Measurements from ENCODE around the gene PACSIN1. TPM values are rescaled to one million over a fixed set of nuclear protein-coding genes. Genes with fewer than 3 reads are reported as not detected.

PACSIN1 gene
- total RNA-seq, 2 donors from 2014 or later = 0.09 TPM; not detected in 1

- intact Hi-C loops (cut with DNase I) = no loop called here
- DNase-seq (ENCODE audit: low spot score) = no peak
Observed at GRCh38 chr6:34552620-34553019, 86.7 kb downstream of the PACSIN1 start.

DNA sequence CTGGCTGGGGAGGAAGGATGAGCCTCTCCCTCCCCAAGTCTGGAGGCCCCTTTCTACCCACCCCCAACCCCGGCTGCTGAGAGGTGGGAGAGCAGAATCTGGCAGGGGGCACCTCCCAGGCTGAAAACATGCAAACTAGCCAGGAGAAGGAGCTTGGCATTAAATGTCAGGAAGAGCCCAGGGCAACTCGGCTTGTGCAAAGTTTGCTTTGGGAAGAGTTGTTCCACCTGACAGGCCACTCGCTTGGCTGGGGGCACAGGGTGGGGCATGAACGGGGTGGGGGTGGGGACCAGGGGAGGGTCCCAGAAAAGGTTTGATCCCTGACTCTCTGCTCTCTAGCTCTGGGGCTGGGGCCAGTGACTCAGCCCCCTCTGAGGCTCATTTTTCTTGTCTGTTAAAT lies 87.3 kb downstream of the PACSIN1 start:
- no peak for DNase-seq (ENCODE audit: low spot score)
- intact Hi-C loops (cut with DNase I) = no loop called here

GRCh38 chr6:34553750-34554149 lies 87.9 kb downstream of the PACSIN1 start:
- intact Hi-C loops (cut with DNase I) = no loop called here
- DNase-seq (ENCODE audit: low spot score) = no peak

GRCh38 chr6:34554291-34555006 lies 88.6 kb downstream of the PACSIN1 start:
- intact Hi-C loops (cut with DNase I) = loop anchor here in 1 of 2 donors (5.0 kb wide), 1 partner anchor 828 kb away; no protein-coding TSS in a partner anchor

DNA sequence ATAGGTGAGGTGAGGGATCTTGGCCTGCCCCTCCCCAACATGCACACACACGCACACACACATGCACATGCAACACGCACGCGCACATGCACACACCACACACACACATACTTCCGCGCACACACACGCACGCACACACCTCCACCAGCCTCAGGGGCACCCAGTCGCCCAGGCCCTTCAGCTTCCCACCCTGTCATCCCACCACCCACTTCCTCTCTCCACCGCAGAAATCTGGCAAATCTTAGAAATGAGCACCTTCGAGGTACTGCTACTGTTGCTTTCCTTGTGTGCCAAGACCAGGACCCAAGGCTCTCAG lies 89.1 kb downstream of the PACSIN1 start:
- intact Hi-C loops (cut with DNase I) = loop anchor here in 1 of 2 donors (5.0 kb wide), 1 partner anchor 827 kb away; no protein-coding TSS in a partner anchor
- no peak for DNase-seq (ENCODE audit: low spot score)

More at GRCh38 chr6:34554291-34555006, 88.6 kb downstream of the PACSIN1 start:
- no peak for DNase-seq (ENCODE audit: low spot score)

DNA sequence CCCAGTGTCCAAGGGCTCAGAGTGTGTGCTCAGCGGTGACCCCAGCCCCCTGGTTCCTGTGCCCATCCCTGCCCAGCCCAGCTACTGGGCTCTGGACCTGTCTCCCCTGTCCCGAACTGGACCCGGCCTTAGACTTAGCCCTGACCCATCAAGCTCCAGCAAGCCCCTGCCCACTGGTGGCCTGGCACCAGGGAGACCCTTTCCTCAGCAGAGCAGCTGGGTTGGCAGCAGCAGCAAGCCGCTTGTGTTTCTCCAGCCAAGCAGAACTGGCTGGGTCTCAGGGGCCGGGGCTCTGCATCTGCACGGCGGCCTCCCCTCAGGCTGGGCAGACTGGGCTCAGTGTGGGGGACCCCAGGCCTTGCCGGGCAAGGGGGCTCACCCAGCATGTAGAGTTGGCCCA lies 89.5 kb downstream of the PACSIN1 start:
- no peak for DNase-seq (ENCODE audit: low spot score)
- intact Hi-C loops (cut with DNase I) = loop anchor here in 1 of 2 donors (5.0 kb wide), 1 partner anchor 827 kb away; no protein-coding TSS in a partner anchor

DNA sequence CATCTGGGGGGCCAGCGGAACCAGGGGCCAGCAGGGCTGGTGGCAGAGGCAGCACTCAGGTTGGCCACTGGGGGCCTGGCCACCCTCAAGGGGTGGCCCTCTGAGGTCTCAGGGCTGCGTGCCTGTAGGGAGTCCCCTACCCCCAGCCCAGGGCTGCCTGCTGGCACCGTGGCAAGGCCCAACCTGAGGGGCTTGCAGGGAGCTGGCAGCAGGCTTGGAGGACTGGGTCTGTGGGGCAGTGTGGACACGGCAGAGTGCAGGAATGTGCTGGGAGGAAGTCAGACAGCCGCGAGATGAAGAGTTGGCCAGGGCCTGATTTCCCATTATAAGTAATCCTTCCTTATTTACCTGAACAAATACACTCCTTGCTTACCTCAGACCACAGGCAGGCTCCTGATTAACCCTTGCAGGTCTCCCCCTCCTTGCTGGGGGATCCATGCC lies 90.2 kb downstream of the PACSIN1 start, which contains the start of gene SPDEF:
Gene SPDEF, minus strand, starts transcription at position 299 of the 441 bp plus-strand sequence. CDS start 11,874 bp downstream, outside the sequence.
- no peak for DNase-seq (ENCODE audit: low spot score)
- intact Hi-C loops (cut with DNase I) = loop anchor here in 1 of 2 donors (5.0 kb wide), 1 partner anchor 826 kb away; no protein-coding TSS in a partner anchor

- intact Hi-C loops (cut with DNase I) = loop anchor here in 1 of 2 donors (5.0 kb wide), 1 partner anchor 826 kb away; no protein-coding TSS in a partner anchor
Observed at GRCh38 chr6:34556493-34556892, 90.6 kb downstream of the PACSIN1 start.

DNA sequence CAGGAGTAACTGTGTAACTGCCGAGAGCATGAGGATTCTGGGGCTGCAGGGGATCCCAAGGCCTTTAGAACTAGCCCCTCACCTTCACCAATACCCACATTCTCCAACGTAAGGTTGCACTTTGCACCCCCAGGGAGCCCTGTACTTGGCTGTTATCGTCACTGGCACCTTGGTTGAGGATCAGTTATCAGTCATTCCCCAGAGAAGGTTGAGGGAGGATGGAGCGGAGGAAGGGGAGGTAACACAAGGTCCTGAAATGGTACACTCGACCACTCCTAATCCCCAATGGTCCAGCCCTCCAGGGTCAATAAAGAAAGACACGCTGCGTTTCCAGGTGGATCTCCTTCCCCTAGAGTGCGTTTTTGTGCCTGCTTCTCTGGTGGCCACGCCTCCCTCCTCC lies 91.4 kb downstream of the PACSIN1 start:
- intact Hi-C loops (cut with DNase I) = loop anchor here in 1 of 2 donors (5.0 kb wide), 1 partner anchor 825 kb away; no protein-coding TSS in a partner anchor
- no peak for DNase-seq (ENCODE audit: low spot score)

More at GRCh38 chr6:34556493-34556892, 90.6 kb downstream of the PACSIN1 start:
- no peak for DNase-seq (ENCODE audit: low spot score)

DNA sequence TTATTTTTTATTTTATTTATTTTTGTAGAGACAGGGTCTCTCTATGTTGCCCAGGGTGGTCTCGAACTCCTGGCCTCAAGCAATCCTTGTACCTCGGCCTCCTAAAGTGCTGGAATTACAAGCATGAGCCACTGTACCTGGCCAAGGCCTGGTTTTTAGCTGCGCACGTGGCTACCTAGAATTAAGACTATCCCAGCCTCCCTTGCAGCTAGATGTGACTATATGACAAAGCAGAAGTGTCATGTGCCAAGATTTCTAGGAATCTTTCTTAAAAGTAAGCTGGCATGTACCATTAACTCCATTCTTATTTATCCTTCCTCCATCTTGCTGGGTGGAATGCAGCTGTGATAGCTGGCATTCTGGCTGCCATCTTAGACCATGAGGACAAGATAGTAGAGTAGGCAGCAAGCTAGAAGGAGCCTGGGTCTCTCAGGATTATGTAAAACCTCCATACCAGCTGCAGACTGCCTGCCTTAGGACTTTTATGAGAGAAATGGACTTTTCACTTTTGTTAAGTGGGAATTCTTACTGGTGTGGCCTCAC lies 92.4 kb downstream of the PACSIN1 start:
- intact Hi-C loops (cut with DNase I) = loop anchor here in 1 of 2 donors (5.0 kb wide), 1 partner anchor 824 kb away; no protein-coding TSS in a partner anchor

DNA sequence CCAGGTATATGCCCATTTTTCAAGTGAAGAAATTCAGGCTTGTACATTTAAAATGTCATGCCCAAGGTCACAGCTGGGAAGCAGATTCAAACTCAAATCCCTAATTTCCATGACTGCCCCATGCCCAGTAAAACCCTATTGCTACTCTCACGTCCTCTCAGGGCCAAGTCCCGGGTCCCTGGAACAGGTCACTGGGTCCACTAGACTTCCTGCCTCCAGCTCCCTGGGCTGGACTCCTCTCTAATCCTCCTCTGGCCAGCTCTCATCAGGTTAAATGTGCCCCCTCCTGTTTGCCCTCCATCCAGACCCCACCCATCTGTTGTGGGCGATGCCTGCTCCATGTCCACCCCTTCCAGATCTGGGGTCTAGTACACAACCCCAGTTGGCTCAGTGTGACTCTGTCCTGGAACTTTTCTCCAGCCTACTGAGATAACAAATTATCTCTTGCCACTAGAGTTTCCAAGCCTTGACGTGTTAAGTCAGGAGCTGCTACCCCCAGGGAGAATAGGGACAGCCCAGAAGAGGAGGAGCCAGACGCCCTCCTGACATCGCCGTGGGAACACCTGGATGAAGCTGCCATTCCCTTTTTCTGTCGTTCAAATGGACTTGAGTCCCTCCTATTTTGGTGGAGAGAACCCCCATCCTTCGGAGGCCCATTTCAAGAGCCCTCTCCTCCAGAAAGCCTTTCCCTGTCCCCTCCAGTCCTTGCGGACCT lies 93.9 kb downstream of the PACSIN1 start:
- DNase-seq (ENCODE audit: low spot score) = no peak
- intact Hi-C loops (cut with DNase I) = loop anchor here in 1 of 2 donors (5.0 kb wide), 1 partner anchor 822 kb away; no protein-coding TSS in a partner anchor

More for the DNA sequence above, 92.4 kb downstream of the PACSIN1 start:
- DNase-seq (ENCODE audit: low spot score) = no peak

GRCh38 chr6:34560366-34561226 lies 94.7 kb downstream of the PACSIN1 start:
- no peak for DNase-seq (ENCODE audit: low spot score)
- intact Hi-C loops (cut with DNase I) = no loop called here

- intact Hi-C loops (cut with DNase I) = no loop called here
- no peak for DNase-seq (ENCODE audit: low spot score)
Observed at GRCh38 chr6:34561227-34561530, 95.3 kb downstream of the PACSIN1 start.

DNA sequence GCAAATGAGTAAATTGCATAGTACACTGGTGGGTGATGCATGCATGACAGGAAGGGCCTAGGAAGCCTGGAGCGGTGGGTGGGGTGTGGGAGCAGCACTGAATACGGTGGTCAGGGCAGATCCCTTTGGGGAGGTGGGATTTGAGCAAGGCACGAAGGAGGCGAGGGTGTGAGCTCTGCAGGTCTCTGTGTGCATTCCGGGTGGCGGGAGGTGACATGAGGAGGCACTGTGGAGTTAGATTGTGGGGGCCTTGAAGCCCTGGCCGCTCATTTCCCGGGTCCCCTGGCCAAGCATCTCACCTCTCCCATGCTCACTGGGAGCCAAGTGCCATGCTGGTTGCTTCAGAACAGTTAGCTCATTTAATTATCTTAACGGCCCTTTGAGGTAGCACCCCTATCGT lies 96.5 kb downstream of the PACSIN1 start:
- intact Hi-C loops (cut with DNase I) = no loop called here
- DNase-seq (ENCODE audit: low spot score) = no peak

DNA sequence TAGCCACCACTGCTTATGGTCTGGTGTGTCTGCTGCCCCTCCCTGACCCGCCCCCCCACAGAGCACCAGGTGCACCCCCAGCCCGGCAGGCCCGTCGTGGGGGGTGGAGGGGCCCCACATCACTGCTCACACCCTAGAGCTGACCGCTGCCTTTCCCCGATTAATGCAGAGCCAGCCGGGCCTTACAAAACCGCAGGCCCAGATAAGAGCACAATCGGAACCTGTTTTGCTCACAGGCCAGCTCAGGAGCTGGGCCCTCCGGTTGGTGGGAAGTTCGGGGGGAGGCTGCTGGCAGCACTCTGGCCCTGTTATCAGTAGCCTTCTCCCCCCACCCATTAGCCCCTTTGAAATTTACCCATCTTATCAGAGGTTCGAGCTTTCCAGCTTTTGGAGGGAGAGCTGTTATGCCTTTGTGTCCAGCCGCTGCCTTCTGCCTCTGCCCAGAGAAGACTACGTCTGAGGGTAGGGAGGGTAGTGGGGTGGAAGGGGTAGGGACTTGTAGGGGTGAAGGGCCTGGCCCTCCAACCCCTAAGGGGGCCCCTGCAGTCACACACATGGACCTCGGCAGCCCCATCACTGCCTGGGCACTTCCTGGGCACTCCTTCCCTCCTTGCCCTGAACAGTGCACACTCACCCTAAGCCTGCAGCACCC lies 97.1 kb downstream of the PACSIN1 start:
- intact Hi-C loops (cut with DNase I) = no loop called here
- DNase-seq (ENCODE audit: low spot score) = no peak

GRCh38 chr6:34563513-34563870 lies 97.6 kb downstream of the PACSIN1 start:
- intact Hi-C loops (cut with DNase I) = no loop called here
- DNase-seq (ENCODE audit: low spot score) = no peak

- intact Hi-C loops (cut with DNase I) = no loop called here
- no peak for DNase-seq (ENCODE audit: low spot score)
Observed at GRCh38 chr6:34564181-34564580, 98.3 kb downstream of the PACSIN1 start.

DNA sequence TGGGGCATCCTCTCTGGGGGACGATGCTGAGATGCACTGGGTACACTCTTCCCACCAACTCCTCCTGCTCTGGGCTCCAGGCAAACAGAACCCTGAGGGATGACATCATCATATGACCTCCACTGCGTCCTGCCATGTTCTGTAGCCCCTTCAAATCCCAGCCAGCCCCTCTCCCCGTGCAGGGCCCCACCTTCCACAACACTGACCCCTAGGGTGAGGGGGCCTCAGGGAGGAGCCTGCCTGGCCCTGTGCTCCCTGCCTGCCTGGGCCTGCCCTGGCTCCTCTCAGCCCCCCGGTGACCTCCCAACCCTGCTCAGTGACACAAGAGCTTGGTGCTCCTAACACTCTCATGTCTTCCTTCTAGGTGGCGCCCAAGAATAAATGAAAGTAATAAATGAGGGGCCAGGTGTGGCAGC lies 99.9 kb downstream of the PACSIN1 start:
- intact Hi-C loops (cut with DNase I) = no loop called here
- DNase-seq (ENCODE audit: low spot score) = no peak

Measured in posterior vena cava (tissue), 2 donors.